Measurements from ENCODE around the gene SLFN11. TPM values are rescaled to one million over a fixed set of nuclear protein-coding genes. Genes with fewer than 3 reads are reported as not detected.
"Not testable (repeated sequence)": the region's sequence is repeated elsewhere in the genome, so short reads cannot be mapped to it uniquely, and the experiment has no call there.

The SLFN11 gene
- total RNA-seq, 1 experiment from 2014 or later = not detected

- in situ Hi-C loops (cut with HindIII; ENCODE audit: low pct_unique_long_range_greater_than_20kb, low sequenced_read_pairs) = no loop called here
- DNase-seq (ENCODE audit: low read depth, low spot score) = no peak
Measured at GRCh38 chr17:35371934-35372333, 1.5 kb downstream of the SLFN11 start.

- no peak for DNase-seq (ENCODE audit: low read depth, low spot score)
- in situ Hi-C loops (cut with HindIII; ENCODE audit: low pct_unique_long_range_greater_than_20kb, low sequenced_read_pairs) = no loop called here
Measured at GRCh38 chr17:35368081-35368830, 5.2 kb downstream of the SLFN11 start.

DNA sequence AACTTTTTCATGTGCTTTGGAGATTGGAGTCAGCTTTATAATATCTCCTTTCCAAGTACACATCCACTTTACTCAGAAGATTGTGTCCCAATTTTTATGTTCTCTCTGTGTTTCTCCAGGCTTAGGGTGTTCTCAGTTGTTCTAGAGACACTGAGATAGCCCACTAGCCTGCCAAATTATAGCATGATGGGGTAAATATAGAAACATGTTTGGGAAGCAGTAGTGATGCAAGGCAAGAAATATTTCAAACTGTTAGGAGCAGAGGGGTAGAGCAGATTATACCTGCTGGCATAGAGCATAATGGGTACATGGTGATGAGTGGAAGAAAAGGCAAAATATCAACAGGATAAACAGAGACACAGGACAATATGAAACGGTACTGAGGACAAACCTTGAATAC is 12.4 kb downstream of the SLFN11 start:
- in situ Hi-C loops (cut with HindIII; ENCODE audit: low pct_unique_long_range_greater_than_20kb, low sequenced_read_pairs) = no loop called here
- DNase-seq (ENCODE audit: low read depth, low spot score) = no peak

DNA sequence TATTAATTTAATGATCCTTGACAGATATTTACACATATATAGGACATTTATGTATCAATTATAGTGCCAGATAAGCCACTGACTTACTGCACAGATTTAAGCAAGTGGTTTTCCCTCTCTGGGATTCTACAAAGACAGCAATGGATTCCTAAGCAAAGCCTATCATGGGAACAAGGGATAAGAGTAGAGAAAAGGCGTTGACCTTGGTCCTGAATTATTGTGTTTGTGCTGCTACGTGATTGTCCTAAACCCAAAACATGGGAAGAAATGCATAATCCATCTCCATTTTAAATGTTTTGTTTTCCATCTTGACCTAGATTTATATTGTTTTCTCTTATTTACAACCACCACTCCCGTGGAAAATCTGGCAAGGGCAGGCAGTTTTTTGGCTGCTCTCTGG is 14.0 kb downstream of the SLFN11 start:
- no peak for DNase-seq (ENCODE audit: low read depth, low spot score)
- in situ Hi-C loops (cut with HindIII; ENCODE audit: low pct_unique_long_range_greater_than_20kb, low sequenced_read_pairs) = no loop called here

DNA sequence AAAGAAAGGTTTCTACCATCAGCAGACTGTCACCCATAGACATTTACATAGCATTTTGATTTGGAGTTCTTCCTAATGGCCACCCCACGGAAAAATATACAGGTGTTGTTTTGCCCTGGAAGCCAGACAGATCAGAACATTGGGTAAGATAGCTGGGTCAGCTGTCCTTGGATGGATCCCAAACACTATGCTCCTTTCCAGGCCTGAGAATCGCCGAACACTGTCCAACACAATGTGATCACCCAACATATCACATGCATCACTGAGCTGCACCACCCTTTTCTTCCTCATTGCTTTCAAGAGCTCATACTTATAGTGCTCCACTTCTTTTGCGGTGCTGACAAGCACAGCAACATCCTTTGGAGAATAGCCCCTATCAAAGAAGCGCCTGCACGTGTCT is 21.1 kb downstream of the SLFN11 start:
- in situ Hi-C loops (cut with HindIII; ENCODE audit: low pct_unique_long_range_greater_than_20kb, low sequenced_read_pairs) = no loop called here
- DNase-seq (ENCODE audit: low read depth, low spot score) = no peak

GRCh38 chr17:35350493-35350892 is 22.9 kb downstream of the SLFN11 start:
- DNase-seq (ENCODE audit: low read depth, low spot score) = no peak
- in situ Hi-C loops (cut with HindIII; ENCODE audit: low pct_unique_long_range_greater_than_20kb, low sequenced_read_pairs) = no loop called here

GRCh38 chr17:35345926-35346771 is 27.3 kb downstream of the SLFN11 start:
- DNase-seq (ENCODE audit: low read depth, low spot score) = no peak
- in situ Hi-C loops (cut with HindIII; ENCODE audit: low pct_unique_long_range_greater_than_20kb, low sequenced_read_pairs) = no loop called here

DNA sequence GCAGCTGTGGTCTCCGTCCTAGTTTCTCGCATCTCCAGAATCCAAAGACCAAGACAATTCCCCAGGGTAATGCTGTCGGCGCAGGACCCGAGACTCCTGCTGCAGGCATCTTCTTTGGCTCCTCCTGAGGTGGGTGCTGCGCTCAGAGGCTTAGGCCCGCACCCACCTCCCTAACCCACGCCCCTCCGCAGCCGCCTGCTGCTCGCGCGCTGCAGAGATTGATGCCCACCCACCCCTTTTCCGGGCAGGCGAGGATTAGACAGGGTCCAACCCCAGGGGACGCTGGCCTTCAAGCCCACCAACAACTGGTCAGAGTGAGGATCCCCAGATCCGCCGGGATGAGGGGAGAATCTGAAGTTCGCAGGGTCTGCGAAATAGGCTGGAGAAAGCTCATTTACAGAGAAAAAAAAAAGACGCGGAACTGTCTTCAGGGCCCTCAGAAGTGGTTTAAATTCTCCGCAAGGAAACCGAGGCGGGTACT is 27.9 kb downstream of the SLFN11 start:
- DNase-seq (ENCODE audit: low read depth, low spot score) = no peak
- in situ Hi-C loops (cut with HindIII; ENCODE audit: low pct_unique_long_range_greater_than_20kb, low sequenced_read_pairs) = no loop called here

DNA sequence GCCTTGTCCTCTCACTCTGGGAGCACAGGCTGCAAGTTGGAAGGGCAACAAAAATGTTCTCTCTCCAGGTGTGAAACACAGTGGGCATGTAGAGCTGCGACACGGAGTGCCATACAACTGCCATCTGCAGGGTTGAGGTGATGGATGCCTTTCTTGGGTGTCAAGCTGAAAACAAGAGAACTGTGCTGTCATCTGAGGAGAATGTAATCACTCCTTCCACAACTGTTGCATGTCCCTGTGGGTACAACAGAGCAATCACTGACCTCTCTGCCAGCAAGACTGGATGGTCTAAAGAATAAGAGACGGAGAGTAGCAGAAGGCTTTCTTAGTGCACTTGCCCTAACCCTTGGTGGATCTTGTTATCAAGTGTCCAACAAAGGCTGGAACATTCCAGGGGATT is 29.2 kb downstream of the SLFN11 start:
- DNase-seq (ENCODE audit: low read depth, low spot score) = no peak
- in situ Hi-C loops (cut with HindIII; ENCODE audit: low pct_unique_long_range_greater_than_20kb, low sequenced_read_pairs) = no loop called here

DNA sequence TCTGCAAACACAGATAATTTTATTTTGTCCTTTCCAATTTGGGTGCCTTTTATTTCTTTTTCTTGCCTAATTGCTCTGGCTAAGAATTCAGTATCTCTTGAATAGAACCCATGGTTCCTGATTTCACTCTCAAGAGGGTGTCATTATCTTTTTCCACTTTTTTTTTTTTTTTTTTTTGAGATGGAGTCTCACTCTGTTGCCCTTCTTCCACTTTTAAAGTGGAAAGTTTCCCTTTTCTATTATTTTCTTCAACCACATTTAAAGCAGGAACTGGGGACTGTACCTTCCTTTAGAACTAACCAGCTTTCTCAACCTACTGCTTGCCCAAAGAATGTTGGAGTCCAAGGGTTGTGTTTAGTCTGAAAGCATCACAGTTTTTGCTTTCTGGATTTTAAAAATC is 31.1 kb downstream of the SLFN11 start:
- no peak for DNase-seq (ENCODE audit: low read depth, low spot score)
- in situ Hi-C loops (cut with HindIII; ENCODE audit: low pct_unique_long_range_greater_than_20kb, low sequenced_read_pairs) = no loop called here

DNA sequence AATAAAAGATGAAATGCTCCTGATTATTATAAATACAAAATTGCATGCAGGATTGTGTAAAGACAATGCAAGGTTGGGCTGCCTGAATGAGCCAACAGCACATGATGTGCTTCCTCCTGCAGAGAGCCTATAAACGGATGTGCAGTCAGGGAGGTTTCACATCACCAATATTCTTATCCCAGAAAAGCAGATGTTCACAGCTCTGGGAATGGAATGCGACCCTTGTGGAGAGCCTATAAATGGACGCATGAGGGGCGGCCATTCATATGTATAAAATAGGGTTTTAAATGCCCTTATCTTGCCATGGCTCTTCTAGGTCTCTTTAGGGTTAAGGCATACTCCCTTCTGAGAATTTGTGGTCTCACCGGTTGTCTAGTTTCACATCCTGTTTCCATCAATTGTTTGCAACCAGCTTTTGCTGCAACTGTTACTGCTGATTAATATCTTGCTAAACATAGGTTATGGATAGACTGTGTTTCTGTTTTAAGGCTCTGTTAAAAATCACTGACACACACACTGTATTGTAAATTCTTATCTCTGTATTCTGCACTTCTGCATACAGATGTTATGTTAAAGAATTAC is 31.9 kb downstream of the SLFN11 start:
- in situ Hi-C loops (cut with HindIII; ENCODE audit: low pct_unique_long_range_greater_than_20kb, low sequenced_read_pairs) = no loop called here
- DNase-seq (ENCODE audit: low read depth, low spot score) = no peak

DNA sequence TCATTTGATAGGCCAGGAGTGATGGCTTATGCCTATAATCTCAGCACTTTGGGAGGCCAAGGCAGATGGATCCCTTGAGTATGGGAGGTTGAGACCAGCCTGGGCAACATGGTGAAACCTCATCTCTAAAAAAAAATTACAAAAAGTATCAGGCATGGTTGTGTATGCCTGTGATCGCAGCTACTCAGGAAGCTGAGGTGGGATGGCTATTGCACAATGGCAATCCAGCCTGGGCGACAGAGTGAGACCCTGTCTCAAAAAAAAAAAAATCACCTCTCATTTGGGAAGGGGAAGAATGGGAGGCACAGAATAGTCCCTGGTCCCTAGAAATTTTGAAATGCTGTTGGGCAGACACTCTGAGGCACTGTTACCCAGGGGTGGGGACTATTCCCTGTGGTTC is 35.2 kb downstream of the SLFN11 start:
- DNase-seq (ENCODE audit: low read depth, low spot score) = no peak
- in situ Hi-C loops (cut with HindIII; ENCODE audit: low pct_unique_long_range_greater_than_20kb, low sequenced_read_pairs) = no loop called here

DNA sequence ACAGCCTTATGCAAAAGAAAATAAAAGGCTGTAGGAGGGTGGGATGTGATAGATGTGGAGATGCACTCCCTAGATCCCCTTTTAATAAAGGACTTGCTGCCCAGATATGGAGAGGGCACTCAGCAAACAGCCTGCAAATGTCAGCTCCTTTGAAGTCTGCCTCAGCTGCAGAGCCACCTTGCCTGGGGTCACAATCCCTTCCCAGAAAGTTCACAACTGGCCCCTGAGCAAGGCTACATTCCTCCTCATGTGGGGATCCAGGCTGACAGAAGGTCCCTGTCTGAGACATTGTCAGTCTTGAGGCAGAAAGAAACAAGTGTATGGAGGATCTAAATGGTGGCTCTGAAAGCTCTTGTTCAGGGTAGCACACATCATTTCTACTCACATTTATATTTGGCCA is 36.1 kb downstream of the SLFN11 start:
- no peak for DNase-seq (ENCODE audit: low read depth, low spot score)
- in situ Hi-C loops (cut with HindIII; ENCODE audit: low pct_unique_long_range_greater_than_20kb, low sequenced_read_pairs) = no loop called here

GRCh38 chr17:35333578-35333977 is 39.8 kb downstream of the SLFN11 start:
- DNase-seq (ENCODE audit: low read depth, low spot score); in situ Hi-C loops (cut with HindIII; ENCODE audit: low pct_unique_long_range_greater_than_20kb, low sequenced_read_pairs): not testable (repeated sequence)

GRCh38 chr17:35322749-35323148 is 50.7 kb downstream of the SLFN11 start:
- DNase-seq (ENCODE audit: low read depth, low spot score) = no peak
- in situ Hi-C loops (cut with HindIII; ENCODE audit: low pct_unique_long_range_greater_than_20kb, low sequenced_read_pairs) = loop anchor here (25.0 kb wide), 1 partner anchor 115 kb away; the partner anchor contains the start of genes SLFN12 and SLFN13

GRCh38 chr17:35315971-35316370 is 57.5 kb downstream of the SLFN11 start:
- in situ Hi-C loops (cut with HindIII; ENCODE audit: low pct_unique_long_range_greater_than_20kb, low sequenced_read_pairs) = loop anchor here (10.0 to 25.0 kb wide), 2 partner anchors 121 to 219 kb away; partner anchors contain the start of genes SLFN12, SLFN12L and SLFN13
- no peak for DNase-seq (ENCODE audit: low read depth, low spot score)

- no peak for DNase-seq (ENCODE audit: low read depth, low spot score)
- in situ Hi-C loops (cut with HindIII; ENCODE audit: low pct_unique_long_range_greater_than_20kb, low sequenced_read_pairs) = loop anchor here (10.0 to 25.0 kb wide), 2 partner anchors 122 to 220 kb away; partner anchors contain the start of genes SLFN12, SLFN12L and SLFN13
Measured at GRCh38 chr17:35315283-35315682, 58.1 kb downstream of the SLFN11 start.
